Vagina (tissue), 2 donors: Measurements from ENCODE around the gene KBTBD12. TPM values are rescaled to one million over a fixed set of nuclear protein-coding genes. Genes with fewer than 3 reads are reported as not detected.

ENCODE experiments used
- DNase-seq, 2 donors: peaks; one replicate each; pipeline ENCODE4 v3.0.0-alpha.2; 2017; ENCODE audit errors: extremely low spot score in 2 of 2
- H3K27ac ChIP-seq: fragments of 200-600 bp; sonication (generic); one replicate; pipeline ENCODE4 v1.5.1; 2019
- H3K27me3 ChIP-seq: fragments of 200-600 bp; sonication (generic); one replicate; pipeline ENCODE4 v1.5.1; 2019
- H3K36me3 ChIP-seq, 2 donors: fragments of 200-600 bp; sonication (generic); one replicate each; pipeline ENCODE4 v1.5.1; 2017 to 2019
- H3K4me1 ChIP-seq: fragments of 200-600 bp; sonication (generic); one replicate; pipeline ENCODE4 v1.5.1; 2019
- H3K4me3 ChIP-seq, 2 donors: fragments of 200-600 bp; sonication (generic); 1 replicate in 1 of 2; 2 replicates in 1 of 2; pipeline ENCODE4 v1.5.1; 2016 to 2019
- H3K9me3 ChIP-seq: fragments of 200-600 bp; sonication (generic); one replicate; pipeline ENCODE4 v1.5.1; 2019
- CTCF ChIP-seq, 3 experiments: fragments of 450-650 bp in 2 of 3; fragments of 200-600 bp in 1 of 3; sonication (generic) in 1 of 3; IDR thresholded peaks; one replicate each; pipeline ENCODE4 v1.5.1; 2017 to 2019; ENCODE audit warnings: antibody characterized with exemption in 3 of 3, mild to moderate bottlenecking in 2 of 3, moderate library complexity in 2 of 3
- POLR2A ChIP-seq, 2 donors: fragments of 450-650 bp; IDR thresholded peaks; one replicate each; pipeline ENCODE4 v1.6.1; 2017; ENCODE audit warnings: antibody characterized with exemption in 2 of 2, mild to moderate bottlenecking in 2 of 2, moderate library complexity in 2 of 2
- POLR2AphosphoS5 ChIP-seq, 2 donors: sonication (generic); formaldehyde crosslinking; IDR thresholded peaks; one replicate each; pipeline ENCODE4 v1.9.0; 2017; ENCODE audit warnings: antibody characterized with exemption in 2 of 2, mild to moderate bottlenecking in 2 of 2, low read depth in 1 of 2; ENCODE audit not compliant: insufficient read depth in 1 of 2
- intact Hi-C: fragments of 100-400 bp; cut with DNase I; formaldehyde crosslinking; loops from one replicate; pipeline ENCODE4 v1.15.1; 2023
- total RNA-seq: library from RNA; depleted of rRNA; stranded (reverse); fragments of >200 nt; gene quantifications from one replicate; pipeline ENCODE4 v1.2.3, GENCODE V29; 2016

Gene KBTBD12
- total RNA-seq, 1 donor from 2014 or later, result not detected

- no peak for DNase-seq
- Histone ChIP-seq H3K4me3 (no peak overlapping the region), H3K4me1 (no peaks in the 10 kb centered on the region), H3K9me3 (no peaks in the 10 kb centered on the region), H3K36me3 (no peaks in the 10 kb centered on the region), H3K27me3 (no peaks in the 10 kb centered on the region), H3K27ac (no peak overlapping the region)
- intact Hi-C loops, result no loop called here
- TF ChIP-seq POLR2AphosphoS5 (IDR thresholded peaks at IDR 0.05; ENCODE audit: insufficient read depth in 1 of 2, low read depth in 1 of 2), result no peak
- no peak for TF ChIP-seq POLR2A (IDR thresholded peaks at IDR 0.05)
- no peak for TF ChIP-seq CTCF (IDR thresholded peaks at IDR 0.05)
Observed at GRCh38 chr3:127938800-127939199, 23.8 kb downstream of the KBTBD12 start.

GRCh38 chr3:127940116-127940515 is 25.1 kb downstream of the KBTBD12 start:
- intact Hi-C loops, result no loop called here
- TF ChIP-seq CTCF (IDR thresholded peaks at IDR 0.05) (no peak), POLR2AphosphoS5 (IDR thresholded peaks at IDR 0.05; ENCODE audit: insufficient read depth in 1 of 2, low read depth in 1 of 2) (no peak), POLR2A (IDR thresholded peaks at IDR 0.05) (no peak)
- no peak for DNase-seq
- Histone ChIP-seq H3K27ac (no peak overlapping the region), H3K9me3 (no peaks in the 10 kb centered on the region), H3K4me1 (no peaks in the 10 kb centered on the region), H3K27me3 (no peaks in the 10 kb centered on the region), H3K4me3 (no peak overlapping the region), H3K36me3 (no peaks in the 10 kb centered on the region)

- intact Hi-C loops, result no loop called here
- Histone ChIP-seq H3K36me3 (no peaks in the 10 kb centered on the region), H3K4me3 (no peak overlapping the region), H3K27me3 (no peaks in the 10 kb centered on the region), H3K9me3 (no peaks in the 10 kb centered on the region), H3K4me1 (no peaks in the 10 kb centered on the region), H3K27ac (no peak overlapping the region)
- DNase-seq, result no peak
- TF ChIP-seq POLR2AphosphoS5 (IDR thresholded peaks at IDR 0.05; ENCODE audit: insufficient read depth in 1 of 2, low read depth in 1 of 2) (no peak), POLR2A (IDR thresholded peaks at IDR 0.05) (no peak), CTCF (IDR thresholded peaks at IDR 0.05) (no peak)
Observed at GRCh38 chr3:127942613-127943012, 27.6 kb downstream of the KBTBD12 start.

- H3K27ac ChIP-seq, result no peak overlapping the region
- TF ChIP-seq POLR2A (IDR thresholded peaks at IDR 0.05) (no peak), POLR2AphosphoS5 (IDR thresholded peaks at IDR 0.05; ENCODE audit: insufficient read depth in 1 of 2, low read depth in 1 of 2) (no peak), CTCF (IDR thresholded peaks at IDR 0.05) (no peak)
- intact Hi-C loops, result no loop called here
Observed at GRCh38 chr3:127948211-127948610, 33.2 kb downstream of the KBTBD12 start.

GRCh38 chr3:127949446-127950055 is 34.5 kb downstream of the KBTBD12 start:
- no peaks in the 10 kb centered on the region for H3K4me1 ChIP-seq
- no peaks in the 10 kb centered on the region for H3K36me3 ChIP-seq
- H3K27ac ChIP-seq, result no peak overlapping the region
- intact Hi-C loops, result no loop called here
- no peaks in the 10 kb centered on the region for H3K9me3 ChIP-seq
- no peaks in the 10 kb centered on the region for H3K27me3 ChIP-seq
- no peak for TF ChIP-seq CTCF (IDR thresholded peaks at IDR 0.05)
- TF ChIP-seq POLR2AphosphoS5 (IDR thresholded peaks at IDR 0.05; ENCODE audit: insufficient read depth in 1 of 2, low read depth in 1 of 2), result no peak
- no peak for TF ChIP-seq POLR2A (IDR thresholded peaks at IDR 0.05)
- no peak for DNase-seq
- no peak overlapping the region for H3K4me3 ChIP-seq

More at GRCh38 chr3:127948211-127948610, 33.2 kb downstream of the KBTBD12 start:
- no peaks in the 10 kb centered on the region for H3K27me3 ChIP-seq
- no peaks in the 10 kb centered on the region for H3K36me3 ChIP-seq
- H3K4me3 ChIP-seq, result no peak overlapping the region
- no peak for DNase-seq
- no peaks in the 10 kb centered on the region for H3K9me3 ChIP-seq
- no peaks in the 10 kb centered on the region for H3K4me1 ChIP-seq
